ENCODE results near the gene REST.

Gene REST

DNA sequence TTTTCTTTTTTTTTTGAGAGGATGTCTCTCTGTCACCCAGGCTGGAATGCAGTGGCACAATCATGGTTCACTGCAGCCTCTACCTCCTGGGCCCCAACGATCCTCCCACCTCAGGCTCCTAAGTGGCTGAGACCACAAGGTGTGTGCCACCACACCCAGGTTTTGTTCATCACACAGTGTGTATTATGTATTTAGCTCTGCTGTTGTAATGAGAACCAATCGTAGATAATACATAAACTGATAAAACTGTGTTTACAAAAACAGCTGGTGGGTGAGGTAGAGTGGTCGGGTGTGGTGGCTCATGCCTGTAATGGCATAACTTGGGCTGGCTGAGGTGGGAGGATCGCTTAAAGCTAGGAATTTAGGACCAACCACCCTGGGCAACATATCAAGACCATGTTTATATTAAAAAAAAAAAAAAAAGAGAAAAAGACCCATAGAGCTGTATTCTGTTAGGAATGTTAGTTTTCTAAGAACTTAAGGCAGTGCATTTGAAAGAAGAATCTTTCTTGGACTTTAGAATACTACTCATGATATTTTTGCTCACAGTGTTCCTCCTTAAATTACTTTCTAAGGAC lies 105.9 kb downstream of the REST start:
- Histone ChIP-seq H3K36me3 (peaks cover 57 to 92% (median 74%) of the 10 kb centered on the region in 3 donors), H3K4me3 (no peak overlapping the region), H3K4me1 (peaks cover 0 to under 1% (median 0%) of the 10 kb centered on the region in 4 donors)

More for the DNA sequence above, 105.9 kb downstream of the REST start:
- Histone ChIP-seq H3K9me3 (no peaks in the 10 kb centered on the region), H3K27me3 (no peaks in the 10 kb centered on the region), H3K27ac (no peak overlapping the region)
- DNase-seq, result no peak
- TF ChIP-seq, protein P1, sequence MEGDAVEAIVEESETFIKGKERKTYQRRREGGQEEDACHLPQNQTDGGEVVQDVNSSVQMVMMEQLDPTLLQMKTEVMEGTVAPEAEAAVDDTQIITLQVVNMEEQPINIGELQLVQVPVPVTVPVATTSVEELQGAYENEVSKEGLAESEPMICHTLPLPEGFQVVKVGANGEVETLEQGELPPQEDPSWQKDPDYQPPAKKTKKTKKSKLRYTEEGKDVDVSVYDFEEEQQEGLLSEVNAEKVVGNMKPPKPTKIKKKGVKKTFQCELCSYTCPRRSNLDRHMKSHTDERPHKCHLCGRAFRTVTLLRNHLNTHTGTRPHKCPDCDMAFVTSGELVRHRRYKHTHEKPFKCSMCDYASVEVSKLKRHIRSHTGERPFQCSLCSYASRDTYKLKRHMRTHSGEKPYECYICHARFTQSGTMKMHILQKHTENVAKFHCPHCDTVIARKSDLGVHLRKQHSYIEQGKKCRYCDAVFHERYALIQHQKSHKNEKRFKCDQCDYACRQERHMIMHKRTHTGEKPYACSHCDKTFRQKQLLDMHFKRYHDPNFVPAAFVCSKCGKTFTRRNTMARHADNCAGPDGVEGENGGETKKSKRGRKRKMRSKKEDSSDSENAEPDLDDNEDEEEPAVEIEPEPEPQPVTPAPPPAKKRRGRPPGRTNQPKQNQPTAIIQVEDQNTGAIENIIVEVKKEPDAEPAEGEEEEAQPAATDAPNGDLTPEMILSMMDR (IDR thresholded peaks at IDR 0.05), result no peak
- intact Hi-C loops (cut with DNase I; ENCODE audit: low total_unique reads), result no loop called here

Measured in tibial artery (tissue), 4 donors.